Activated CD8-positive, alpha-beta memory T cell treated with anti-CD3 and anti-CD28 coated beads for 24 hours (primary cell): ENCODE data around the gene NFKBIA.
"Not testable (repeated sequence)": the region's sequence is repeated elsewhere in the genome, so short reads cannot be mapped to it uniquely, and the experiment has no call there.

Source experiments
- DNase-seq: peaks from one replicate; pipeline ENCODE4 v3.0.0-alpha.2; 2020

NFKBIA gene

GRCh38 chr14:35366056-35366451 is 38.5 kb downstream of the NFKBIA start:
- DNase-seq: no peak

GRCh38 chr14:35365130-35366055 is 39.2 kb downstream of the NFKBIA start:
- DNase-seq: peak; percentile 85

- no peak for DNase-seq
These were observed 41.6 kb downstream of the NFKBIA start for GRCh38 chr14:35362911-35363374.

- no peak for DNase-seq
These were observed 42.1 kb downstream of the NFKBIA start for GRCh38 chr14:35362450-35362849.

GRCh38 chr14:35361141-35361480 is 43.4 kb downstream of the NFKBIA start:
- DNase-seq: no peak

- not testable (repeated sequence) for DNase-seq
These were observed 44.9 kb downstream of the NFKBIA start for GRCh38 chr14:35359655-35360054.

- DNase-seq: no peak
These were observed 48.3 kb downstream of the NFKBIA start for GRCh38 chr14:35355981-35356841.

- not testable (repeated sequence) for DNase-seq
These were observed 49.3 kb downstream of the NFKBIA start for GRCh38 chr14:35355235-35355634.

- DNase-seq: no peak
These were observed 51.0 kb downstream of the NFKBIA start for GRCh38 chr14:35353409-35354172.

GRCh38 chr14:35352274-35353233 is 52.0 kb downstream of the NFKBIA start:
- no peak for DNase-seq

GRCh38 chr14:35351897-35352273 is 52.7 kb downstream of the NFKBIA start:
- DNase-seq: no peak
